ENCODE measurements around the gene NBAS.

The NBAS gene

DNA sequence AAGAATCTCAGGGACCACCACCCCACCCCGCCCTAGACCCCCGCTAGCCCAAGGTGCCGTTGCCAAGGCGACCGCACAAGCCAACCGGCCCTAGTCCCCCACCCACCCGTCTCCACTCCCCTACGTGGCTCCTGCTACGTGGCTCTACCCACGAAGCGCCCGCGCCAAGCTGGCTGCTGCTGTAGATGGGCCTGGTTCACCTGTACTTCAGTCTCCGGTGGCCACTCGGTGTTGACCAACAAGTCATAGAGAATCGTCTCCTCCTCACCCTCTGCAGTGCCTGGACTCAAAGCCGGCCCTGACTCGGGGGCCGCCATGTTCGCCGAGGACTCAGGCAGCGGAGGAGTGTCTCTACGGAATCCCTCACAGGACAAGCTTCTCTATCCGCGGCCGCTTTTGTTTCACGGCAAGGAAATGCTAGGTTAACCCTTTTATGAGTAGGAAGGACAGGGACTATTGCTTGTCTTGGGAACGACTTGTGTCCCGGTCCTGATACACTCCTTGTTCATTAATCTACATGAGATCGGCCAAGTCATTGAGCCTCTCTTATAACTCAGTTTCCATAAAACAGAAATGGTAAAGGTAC is at the start of gene NBAS:
NBAS (minus strand) TSS at position 347 of the 586 bp plus-strand sequence; CDS start at position 317, 30 bp downstream.
- DNase-seq: peak; percentile 78 to 85

DNA sequence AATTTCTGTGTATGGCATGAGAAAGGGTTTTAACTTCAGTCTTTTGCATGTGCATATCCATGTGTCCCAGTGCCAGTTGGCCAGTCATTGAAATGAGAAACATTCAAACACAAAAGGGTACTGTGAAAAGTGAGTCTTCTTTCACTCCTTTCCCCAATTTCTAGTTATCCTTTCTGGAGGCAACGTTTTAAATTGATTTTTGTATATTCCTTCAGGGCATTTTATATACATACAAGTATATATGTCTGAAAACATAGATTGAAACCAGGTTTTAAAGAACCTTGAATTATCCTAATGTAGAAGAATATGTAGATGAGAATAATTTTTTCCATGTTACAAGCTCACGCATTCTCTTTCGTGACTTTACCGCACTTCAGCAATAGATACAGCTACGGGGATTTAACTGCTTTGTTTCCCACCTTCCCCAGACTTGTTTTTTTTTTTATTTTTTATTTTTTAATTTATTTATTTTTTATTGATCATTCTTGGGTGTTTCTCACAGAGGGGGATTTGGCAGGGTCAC is 49.4 kb upstream of the NBAS start:
- no peak for DNase-seq

DNA sequence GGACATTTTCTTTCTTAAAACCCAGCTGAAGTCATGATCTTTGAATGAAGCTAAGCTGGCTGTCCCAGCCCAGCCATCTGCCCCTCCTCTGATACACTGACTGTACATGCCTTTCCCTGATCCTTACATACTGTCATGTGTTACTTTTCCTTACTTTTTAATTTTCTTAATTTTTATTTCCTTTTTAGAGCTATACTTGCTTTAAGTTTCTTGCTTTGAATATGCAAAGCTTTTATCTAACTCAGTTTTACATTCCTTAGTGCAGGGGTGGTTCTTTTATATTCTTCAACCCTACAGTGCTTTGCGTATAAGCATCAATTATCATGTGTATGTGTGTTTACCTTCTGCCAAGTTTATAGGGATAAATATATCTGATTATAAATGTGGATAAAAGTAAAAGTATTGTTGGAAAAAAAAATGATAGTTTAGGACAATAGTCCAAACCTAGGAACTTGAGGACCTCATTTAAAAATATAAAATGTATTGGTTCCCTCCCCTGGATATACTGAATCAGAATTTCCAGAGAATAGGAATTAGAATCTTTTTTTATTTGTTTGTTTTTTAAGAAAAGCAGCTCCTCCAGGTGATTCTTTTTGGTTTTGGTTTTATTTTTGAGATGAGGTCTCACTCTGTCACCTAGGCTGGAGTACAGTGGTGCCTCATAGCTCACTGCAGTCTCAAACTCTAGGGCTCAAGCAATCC is 48.4 kb upstream of the NBAS start:
- no peak for DNase-seq

DNA sequence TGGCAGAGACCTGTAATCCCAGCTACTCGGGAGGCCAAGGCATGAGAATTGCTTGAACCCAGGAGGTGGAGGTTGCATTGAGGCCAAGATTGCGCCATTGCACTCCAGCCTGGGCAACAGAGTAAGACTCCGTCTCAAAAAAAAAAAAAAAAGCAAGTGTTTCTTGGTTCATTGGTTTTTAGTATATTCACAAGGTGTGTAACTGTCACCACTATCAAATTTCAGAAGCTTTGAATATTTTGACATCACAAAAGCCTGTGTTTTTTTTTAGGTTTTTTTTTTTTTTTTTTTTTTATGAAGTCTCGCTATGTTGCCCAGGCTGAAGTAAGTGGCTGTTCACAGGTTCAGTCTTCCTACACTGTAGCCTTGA is 47.2 kb upstream of the NBAS start:
- DNase-seq: no peak

DNA sequence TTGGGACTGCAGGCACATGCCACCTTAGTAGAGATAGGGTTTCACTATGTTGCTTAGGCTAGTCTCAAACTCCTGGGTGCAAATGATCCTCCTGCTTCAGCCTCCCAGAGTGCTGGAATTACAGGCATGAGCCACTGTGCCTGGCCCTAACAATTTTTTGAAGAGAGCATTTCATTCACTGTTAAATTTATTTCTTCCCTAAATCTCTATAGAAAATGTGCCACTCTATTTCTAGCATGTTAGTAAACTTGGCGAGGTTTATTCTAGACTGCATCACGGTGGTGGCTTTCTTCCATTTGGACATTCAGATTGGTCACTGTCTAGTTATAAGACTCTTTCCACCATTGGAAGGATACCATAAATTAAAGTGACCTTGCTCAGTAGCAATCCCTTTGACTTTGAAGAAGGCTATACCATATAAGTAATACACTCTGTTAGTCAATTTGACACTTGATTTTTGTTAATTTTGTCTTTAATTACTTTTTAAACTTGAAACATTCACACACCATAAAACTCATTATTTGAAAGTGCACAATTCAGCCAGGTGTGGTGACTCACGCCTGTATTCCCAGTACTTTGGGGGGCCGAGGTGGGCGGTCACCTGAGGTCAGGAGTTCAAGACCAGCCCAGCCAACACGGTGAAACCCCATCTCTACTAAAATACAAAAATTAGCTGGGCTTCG is 46.7 kb upstream of the NBAS start:
- no peak for DNase-seq

DNA sequence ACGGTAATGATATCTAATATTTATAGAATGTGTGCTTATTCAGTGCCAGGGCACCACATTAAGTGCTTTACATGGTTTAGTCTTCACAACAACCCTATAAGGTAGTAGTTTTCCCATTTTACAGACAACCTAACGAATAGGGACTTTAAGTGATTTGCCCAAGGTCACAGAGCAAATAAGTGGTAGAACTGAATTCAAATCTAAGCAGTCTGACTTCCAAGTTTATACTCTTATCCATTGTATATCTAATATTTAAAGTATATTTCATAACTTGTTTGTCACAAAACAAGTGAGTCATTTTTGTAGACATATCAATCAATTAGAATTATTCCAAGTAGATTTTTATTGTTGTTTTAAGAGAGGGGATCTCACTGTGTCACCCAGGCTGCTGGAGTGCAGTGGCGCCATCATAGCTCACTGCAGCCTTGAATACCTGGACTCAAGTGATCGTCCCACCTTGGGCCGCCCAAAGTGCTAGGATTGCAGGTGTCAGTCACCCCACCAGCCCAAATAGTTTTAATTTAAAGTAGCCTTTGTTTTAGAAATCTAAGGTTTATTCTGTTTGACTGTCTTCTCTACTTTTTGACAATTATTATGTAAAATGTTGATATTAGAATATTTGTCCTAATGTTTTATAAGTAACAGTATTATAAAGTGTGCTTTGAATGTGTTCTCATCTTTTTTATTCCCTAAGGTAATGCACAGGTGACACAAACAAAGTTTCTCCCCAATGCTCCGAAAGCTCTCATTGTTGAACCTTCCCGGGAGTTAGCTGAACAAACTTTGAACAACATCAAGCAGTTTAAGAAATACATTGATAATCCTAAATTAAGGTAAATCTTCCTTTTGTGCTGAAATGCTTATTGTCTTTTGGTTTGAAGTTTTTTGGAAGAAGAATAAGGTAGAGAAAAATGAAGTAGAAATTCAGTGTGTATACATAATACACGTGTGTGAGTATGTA is 45.6 kb upstream of the NBAS start:
- no peak for DNase-seq

DNA sequence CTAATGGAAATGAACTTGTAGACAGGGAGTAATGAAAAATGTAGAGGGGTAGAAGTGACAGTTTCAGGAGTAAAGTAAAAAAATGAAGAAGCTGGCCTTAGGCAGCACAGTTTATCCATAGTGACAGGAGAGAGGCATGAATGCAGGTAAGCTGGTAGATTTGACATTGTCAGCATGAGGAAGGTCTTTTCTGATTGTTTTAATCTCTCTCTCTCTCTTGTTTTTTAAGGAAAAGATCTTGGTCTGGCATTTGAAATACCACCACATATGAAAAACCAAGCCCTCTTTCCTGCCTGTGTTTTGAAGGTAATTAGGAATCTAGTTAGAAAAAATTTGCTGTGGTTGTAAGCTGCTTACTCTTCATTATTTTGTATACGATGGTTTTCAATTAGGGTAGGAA is 44.6 kb upstream of the NBAS start:
- DNase-seq: no peak

DNA sequence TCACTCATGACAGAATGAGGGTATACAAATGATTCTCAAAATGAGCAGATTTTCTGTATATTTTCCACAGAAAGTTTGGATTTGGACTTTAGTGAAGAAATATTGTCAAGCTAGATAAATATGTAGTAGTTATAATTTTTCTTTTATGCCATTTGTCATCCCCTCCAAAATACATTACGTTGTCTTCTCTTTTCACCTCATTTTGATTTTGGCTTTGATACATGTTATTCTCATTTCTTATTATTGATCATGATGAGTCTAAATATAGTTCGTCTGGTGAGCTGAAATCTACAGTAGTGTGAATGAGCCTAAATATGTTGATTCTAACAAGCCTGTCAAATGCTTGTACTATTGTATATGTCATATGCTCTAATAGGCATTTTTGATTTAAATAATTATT is 42.8 kb upstream of the NBAS start:
- no peak for DNase-seq

DNA sequence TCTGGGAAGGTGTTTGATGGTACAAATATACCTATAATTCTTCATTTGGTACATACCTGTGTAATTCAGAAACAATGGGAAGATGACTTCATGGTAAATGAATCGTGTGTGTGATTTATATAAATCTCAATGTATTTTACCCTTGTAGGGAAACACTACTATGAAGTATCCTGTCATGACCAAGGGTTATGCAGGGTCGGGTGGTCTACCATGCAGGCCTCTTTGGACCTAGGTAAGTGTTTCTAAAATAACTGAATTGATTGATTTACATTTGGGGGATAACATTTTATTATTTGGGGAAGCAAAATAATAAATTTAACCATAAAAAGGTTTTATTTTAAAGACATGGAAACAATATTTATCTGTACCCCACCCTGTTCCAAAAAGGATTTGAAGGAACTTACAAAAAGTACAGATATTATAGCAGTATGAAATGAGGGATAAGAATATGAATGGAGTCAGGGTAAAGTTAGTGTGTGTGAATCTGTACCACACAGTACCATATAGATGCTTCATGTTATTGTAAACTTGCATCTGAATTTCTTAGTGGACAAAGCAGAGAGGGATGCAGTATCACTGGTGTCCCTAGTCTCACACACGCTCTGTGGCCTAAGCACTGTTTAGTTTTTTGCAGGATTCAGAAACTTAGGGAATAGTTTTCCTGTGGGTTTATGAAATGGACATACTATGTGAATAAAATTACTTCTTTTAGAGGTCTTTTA is 42.1 kb upstream of the NBAS start:
- no peak for DNase-seq

DNA sequence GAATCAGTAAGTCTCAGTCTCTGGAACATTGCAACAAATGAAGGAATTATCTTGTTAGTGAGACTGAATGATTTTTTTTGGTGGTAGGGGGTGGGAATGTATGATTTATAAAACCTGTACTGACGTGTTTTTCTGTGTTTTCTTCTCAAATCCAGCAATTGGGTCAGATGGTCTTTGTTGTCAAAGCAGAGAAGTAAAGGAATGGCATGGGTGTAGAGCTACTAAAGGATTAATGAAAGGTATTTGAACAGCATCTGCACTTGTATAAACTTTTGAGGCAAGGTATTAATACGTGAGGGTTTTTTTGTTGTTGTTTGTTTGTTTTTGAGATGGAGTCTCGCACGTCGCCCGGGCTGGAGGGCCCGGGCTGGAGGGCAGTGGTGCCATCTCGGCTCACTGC is 41.3 kb upstream of the NBAS start:
- no peak for DNase-seq

DNA sequence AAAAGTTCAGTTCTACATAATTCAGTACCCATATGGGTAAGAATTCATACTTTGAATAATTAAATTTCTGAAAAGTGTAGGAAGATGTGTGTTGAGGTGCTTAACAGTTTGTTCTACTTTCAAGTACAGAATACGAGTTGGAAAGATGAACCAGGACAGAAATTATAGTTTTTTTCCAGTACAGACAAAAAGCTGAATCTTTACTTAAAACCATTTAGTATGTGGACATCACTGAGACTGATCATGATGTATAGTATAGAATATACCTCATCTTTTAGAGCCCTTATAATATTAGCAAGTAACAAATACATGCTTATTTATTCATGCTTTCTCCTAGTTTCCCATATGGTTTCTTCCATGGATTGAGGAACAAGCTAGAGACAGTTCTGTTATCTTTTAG is 40.5 kb upstream of the NBAS start:
- DNase-seq: no peak

DNA sequence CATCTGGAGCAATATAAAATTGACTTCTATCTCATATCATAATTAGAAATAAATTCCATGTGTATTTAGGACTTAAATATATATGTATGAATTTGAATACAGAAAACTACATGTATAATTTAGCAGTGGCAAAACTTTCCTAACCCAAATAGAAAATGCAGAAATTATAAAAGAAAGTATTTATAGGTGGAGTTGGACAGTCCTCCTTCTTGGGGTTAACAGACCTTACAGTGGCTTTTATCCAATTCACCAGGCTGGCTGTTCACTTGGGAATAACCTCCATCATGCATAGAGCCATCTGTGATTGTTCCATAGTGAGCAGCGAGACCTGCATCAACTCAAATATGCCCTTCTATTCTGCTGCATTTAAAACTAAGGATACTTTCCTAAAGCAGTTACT is 38.9 kb upstream of the NBAS start:
- no peak for DNase-seq

DNA sequence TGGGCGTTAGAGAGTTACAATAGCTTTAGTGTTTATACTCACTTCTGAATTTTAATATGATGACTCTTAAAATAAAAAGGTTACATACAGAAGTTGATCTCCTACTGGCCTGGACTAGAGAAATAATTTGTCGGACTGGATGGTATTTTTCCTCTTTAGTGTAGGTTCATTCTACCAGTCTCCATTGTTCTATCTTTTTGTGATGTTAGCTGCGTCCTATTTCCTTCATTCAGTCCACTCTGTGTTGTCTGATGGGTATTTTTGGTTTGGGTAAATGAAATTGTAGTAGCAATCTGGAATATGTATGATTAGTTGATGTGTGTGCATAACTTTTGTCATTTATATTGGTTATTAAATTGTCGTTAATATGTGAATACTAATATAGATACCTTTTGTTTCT is 35.8 kb upstream of the NBAS start:
- no peak for DNase-seq

DNA sequence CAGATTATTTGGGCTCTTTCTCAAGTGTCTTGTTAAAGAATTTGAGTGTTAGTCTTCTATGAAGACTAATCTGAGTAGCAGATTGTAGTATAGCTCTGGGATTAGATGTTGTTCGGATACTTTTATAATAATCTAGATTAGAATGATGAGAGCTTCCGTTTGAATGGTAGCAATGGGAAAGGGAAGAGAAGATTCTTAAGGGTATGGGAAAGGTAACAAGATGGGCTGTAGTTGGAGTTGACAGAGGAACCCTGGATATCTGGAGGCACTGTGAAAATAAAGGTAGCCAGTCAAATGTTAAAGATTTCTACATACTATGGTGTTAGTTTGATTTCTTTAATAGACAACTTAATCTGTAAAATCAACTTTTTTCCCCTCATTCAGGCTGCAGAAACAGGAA is 35.2 kb upstream of the NBAS start:
- DNase-seq: no peak

DNA sequence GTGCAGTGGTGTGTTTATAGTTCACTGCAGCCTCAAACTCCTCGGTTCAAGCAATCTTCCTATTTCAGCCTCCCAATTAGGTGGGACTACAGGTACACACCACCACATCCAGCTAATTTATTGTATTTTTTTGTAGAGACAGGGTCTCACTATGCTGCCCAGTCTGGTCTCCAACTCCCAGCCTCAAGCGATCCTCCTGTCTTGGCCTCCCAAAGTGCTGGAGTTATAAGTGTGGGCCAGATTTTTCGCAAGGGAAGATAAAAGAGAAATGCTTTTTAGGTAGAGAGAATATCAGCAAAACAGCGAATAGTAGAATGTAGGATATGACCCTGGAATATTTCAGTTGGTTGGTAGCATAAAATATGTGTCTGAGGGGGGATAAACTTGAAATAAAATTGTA is 34.8 kb upstream of the NBAS start:
- DNase-seq: no peak

DNA sequence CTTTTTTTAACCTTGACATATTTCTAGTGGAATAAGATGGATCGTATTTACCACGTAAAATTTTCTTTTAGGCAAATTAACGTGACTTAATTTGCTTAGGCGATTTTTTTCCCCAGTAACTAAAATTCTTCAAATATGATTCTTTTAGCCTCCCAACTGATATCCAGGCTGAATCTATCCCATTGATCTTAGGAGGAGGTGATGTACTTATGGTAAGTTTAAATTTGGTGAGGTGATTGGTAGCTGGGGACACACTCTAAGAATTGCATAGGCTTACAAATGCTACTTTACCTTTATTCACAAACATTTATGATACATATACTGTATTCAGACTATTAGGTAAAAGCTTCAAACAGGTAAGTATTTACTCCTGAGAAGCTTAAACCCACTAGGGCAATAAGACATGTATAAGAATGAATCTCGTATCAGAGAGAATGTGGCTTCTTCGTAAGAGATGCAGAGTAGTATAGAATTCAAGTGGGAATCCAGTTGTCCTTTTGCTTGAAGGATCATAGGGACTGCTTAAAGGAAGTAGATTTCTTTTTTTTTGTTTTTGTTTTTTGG is 34.3 kb upstream of the NBAS start:
- DNase-seq: no peak

DNA sequence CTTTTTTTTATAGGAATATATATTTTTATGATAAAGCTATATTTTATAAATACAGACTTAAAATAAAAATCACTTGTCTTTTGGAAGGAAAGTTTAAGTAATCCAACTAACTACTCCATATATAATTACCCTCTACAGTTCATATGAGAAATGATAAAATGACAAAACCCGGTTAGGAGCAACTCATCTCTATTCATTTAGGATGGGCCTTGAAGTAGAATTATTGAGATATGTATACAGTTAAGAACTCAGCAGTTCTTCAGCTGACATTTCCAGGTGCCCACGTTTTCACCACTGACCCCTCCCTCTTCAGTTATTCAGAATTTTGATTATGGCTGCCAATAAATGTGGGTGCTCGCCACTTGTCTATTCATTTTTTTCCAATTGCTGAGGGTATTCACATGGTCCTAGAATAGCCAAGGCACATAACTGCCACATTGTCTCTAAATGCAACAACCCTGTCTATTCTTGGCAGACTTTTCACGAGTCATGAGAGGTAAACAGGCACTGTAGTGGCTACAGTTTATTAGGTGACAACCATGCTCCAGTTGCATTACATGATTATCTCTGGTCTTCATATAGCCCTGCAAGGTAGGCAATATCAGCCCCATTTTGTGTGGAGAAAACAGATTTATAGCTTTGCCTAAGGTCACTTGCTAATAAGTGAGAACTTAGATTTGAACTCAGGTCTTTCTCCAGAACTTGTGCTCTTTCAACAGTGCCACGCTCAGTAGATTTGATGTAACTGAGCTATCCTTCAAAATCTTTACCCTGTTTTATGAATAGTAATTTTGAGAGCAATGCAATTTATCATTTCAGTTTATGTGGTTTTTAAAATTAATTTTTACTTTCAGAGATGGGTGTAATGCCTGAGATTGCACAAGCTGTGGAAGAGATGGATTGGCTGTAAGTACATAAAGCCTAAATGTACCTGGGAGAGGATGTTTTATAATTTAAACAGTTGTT is 33.4 kb upstream of the NBAS start:
- no peak for DNase-seq

DNA sequence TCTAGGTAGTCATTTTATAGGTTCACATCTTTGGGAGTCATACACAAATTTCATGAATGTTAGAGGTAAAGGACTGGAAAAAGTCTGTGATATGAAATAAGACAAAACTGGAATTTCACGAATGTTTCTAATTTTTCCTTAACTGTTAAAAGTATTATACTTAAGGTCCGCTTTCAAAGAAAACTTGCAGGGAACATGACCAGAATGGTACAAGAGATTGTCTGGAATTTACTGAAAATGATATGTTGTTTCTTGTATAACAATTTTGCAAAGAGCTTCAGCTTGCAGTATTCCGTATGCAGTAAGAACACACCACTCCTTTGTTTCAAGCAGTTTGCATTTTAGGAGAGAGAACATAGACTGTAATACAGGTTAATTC is 32.2 kb upstream of the NBAS start:
- DNase-seq: no peak

DNA sequence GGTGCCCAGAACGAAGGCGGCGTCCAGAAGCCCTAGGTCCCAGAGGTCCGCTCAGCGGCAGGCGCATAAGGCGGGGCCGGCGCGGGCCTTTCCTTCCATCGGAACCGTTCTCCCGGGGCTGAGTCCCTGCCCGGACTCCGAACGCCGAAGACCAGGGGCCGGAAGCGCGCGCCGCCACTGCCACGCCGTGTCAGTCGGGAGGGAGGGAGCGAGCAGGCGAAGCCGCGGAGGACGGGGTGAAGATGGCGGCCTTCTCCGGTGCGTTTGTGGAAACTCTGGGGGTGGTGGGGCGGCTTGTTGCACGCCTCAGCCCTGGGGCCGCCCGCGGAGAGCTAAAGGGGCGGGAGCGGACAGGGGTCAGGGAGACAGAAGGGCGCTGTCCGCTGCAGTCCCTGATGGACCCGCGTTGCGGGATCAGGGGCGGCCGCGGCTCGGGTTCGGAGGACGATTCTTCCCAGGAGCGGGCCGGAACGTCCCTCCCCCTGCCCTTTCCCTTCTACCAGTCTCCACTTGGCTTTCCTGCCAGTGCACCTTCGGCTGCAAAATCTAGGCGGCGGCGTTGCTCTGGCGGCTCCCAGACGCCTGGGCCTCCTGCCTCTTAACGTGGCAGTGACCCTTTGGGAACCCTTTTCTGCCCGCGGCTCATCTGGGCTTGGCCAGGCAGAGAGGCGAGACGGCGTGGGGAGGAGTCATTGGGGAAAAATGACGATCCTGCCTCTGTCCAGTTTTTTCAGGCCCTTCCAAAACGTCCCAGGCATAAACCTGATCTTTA is 30.7 kb upstream of the NBAS start, which contains the start of gene DDX1:
DDX1 (plus strand) TSS at position 177 of the 772 bp plus-strand sequence; CDS start at position 243, 66 bp downstream.
- DNase-seq: peak; percentile 82 to 89

DNA sequence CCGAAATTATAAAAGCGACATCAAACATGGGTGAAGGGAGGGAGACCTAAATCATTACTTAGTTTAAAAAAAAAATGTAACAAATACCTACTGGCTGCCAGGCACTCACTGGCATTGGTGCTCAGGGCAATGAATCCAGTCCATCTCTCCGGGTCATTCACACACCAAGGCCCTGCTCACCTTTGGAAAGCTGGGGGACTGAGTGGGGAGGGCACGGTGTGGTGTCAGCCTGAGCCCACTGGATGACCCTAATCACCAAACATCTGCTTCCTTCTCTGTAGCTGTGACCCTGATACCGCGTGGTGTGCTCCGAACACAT is 30.2 kb upstream of the NBAS start:
- DNase-seq: no peak
